Right lung (tissue), 5 donors: ENCODE results near the gene PTCH2. TPM values are rescaled to one million over a fixed set of nuclear protein-coding genes. Genes with fewer than 3 reads are reported as not detected.
A peak's percentile ranks its signal among the peaks of the same experiment; 100 is the strongest.

ENCODE experiments used
- DNase-seq, 2 donors: peaks; one replicate each; pipeline ENCODE4 v3.0.0-alpha.2; 2013
- polyA plus RNA-seq, 5 donors: library from polyadenylated mRNA; unstranded; fragments of 120-200 nt; gene quantifications; one replicate each; pipeline versions ENCODE4 v1.2.1 to v1.2.3, GENCODE V29; 2013; ENCODE audit warnings: inconsistent platforms in 1 of 5, low replicate concordance in 1 of 5; ENCODE audit not compliant: insufficient read length in 5 of 5, insufficient read depth in 1 of 5

The PTCH2 gene
- polyA plus RNA-seq, 5 donors, result 5.2 to 9.7 (median 6.0) TPM

GRCh38 chr1:44778705-44779576 is 64.1 kb downstream of the PTCH2 start:
- DNase-seq, result no peak

- DNase-seq, result no peak
Measured at GRCh38 chr1:44777969-44778635, 65.0 kb downstream of the PTCH2 start.

- no peak for DNase-seq
Measured at GRCh38 chr1:44777547-44777946, 65.5 kb downstream of the PTCH2 start.

GRCh38 chr1:44776730-44777068 is 66.4 kb downstream of the PTCH2 start:
- DNase-seq, result no peak

- no peak for DNase-seq
Measured at GRCh38 chr1:44775930-44776729, 66.9 kb downstream of the PTCH2 start.

- peak; percentile 94 for DNase-seq
Measured at GRCh38 chr1:44775078-44775929, 67.7 kb downstream of the PTCH2 start, which contains the start of gene RPS8. TSS of gene RPS8 (plus strand) at chr1:44775540. CDS start at chr1:44775597, 57 bp downstream.

Other genes with a start within 250 kb of the PTCH2 start
- 10 to 100 TPM in 2 of 5 donors, 1 to 10 TPM in 3; 8.2 to 12.0 (median 9.2) TPM for gene TMEM53, start 168.8 kb downstream of the PTCH2 start, polyA plus RNA-seq
- 1 to 10 TPM; 5.1 to 7.7 (median 6.6) TPM for gene ARMH1, start 168.5 kb downstream of the PTCH2 start, polyA plus RNA-seq
- gene RNU5D-1, start 112.1 kb downstream of the PTCH2 start, polyA plus RNA-seq, result 1 to 10 TPM in 2 of 5 donors, not detected in 3; 1.4 to 4.3 TPM
- 10 to 100 TPM; 16.2 to 43.9 (median 26.1) TPM for gene KIF2C, start 103.4 kb downstream of the PTCH2 start, polyA plus RNA-seq
- gene RPS8, start 67.7 kb downstream of the PTCH2 start, polyA plus RNA-seq, result 1,000 to 10,000 TPM; 2,874 to 3,551 (median 2,984) TPM
- 1 to 10 TPM in 2 of 5 donors, under 1 TPM in 3; 0.48 to 1.4 (median 0.96) TPM for gene BEST4, start 55.1 kb downstream of the PTCH2 start, polyA plus RNA-seq
- 10 to 100 TPM in 3 of 5 donors, 1 to 10 TPM in 2; 7.3 to 12.7 (median 10.8) TPM for gene PLK3, start 42.9 kb downstream of the PTCH2 start, polyA plus RNA-seq
- 1 to 10 TPM in 1 of 5 donors, under 1 TPM in 4; 0.34 to 2.0 (median 0.74) TPM for gene DYNLT4, start 35.9 kb downstream of the PTCH2 start, polyA plus RNA-seq
- gene BTBD19, start 34.7 kb downstream of the PTCH2 start, polyA plus RNA-seq, result 10 to 100 TPM; 20.5 to 27.7 (median 20.9) TPM
- gene EIF2B3, start 143.3 kb upstream of the PTCH2 start, polyA plus RNA-seq, result 10 to 100 TPM; 26.7 to 31.0 (median 28.5) TPM
- 10 to 100 TPM; 27.6 to 33.1 (median 32.2) TPM for gene HECTD3, start 168.1 kb upstream of the PTCH2 start, polyA plus RNA-seq
- gene UROD, start 169.0 kb upstream of the PTCH2 start, polyA plus RNA-seq, result 100 to 1,000 TPM in 1 of 5 donors, 10 to 100 TPM in 4; 90.1 to 110 (median 94.8) TPM